HG02642 (cell line): ENCODE results near the gene TPSG1.

Source experiments
- ATAC-seq: cut with Tn5 transposase; IDR thresholded peaks from one replicate; pipeline ENCODE4 v1.9.1; 2021; ENCODE audit warnings: mild to moderate bottlenecking; ENCODE audit not compliant: unreplicated experiment, poor library complexity

The TPSG1 gene

GRCh38 chr16:1217526-1217925 is 7.5 kb downstream of the TPSG1 start:
- no peak for ATAC-seq

- no peak for ATAC-seq
Measured at GRCh38 chr16:1216681-1217400, 8.2 kb downstream of the TPSG1 start.

GRCh38 chr16:1216296-1216619 is 8.8 kb downstream of the TPSG1 start:
- no peak for ATAC-seq

- no peak for ATAC-seq
Measured at GRCh38 chr16:1215574-1216295, 9.3 kb downstream of the TPSG1 start.

- ATAC-seq = no peak
Measured at GRCh38 chr16:1214719-1215118, 10.3 kb downstream of the TPSG1 start.

GRCh38 chr16:1213796-1214372 is 11.2 kb downstream of the TPSG1 start:
- no peak for ATAC-seq

- no peak for ATAC-seq
Measured at GRCh38 chr16:1213231-1213630, 11.8 kb downstream of the TPSG1 start.

GRCh38 chr16:1212616-1213194 is 12.4 kb downstream of the TPSG1 start:
- no peak for ATAC-seq

- no peak for ATAC-seq
Measured at GRCh38 chr16:1211451-1212268, 13.4 kb downstream of the TPSG1 start.

- ATAC-seq = no peak
Measured at GRCh38 chr16:1210461-1210860, 14.6 kb downstream of the TPSG1 start.

- no peak for ATAC-seq
Measured at GRCh38 chr16:1209081-1209480, 16.0 kb downstream of the TPSG1 start.

- no peak for ATAC-seq
Measured at GRCh38 chr16:1208239-1208830, 16.7 kb downstream of the TPSG1 start.

GRCh38 chr16:1206786-1207185 is 18.3 kb downstream of the TPSG1 start:
- ATAC-seq = no peak

- no peak for ATAC-seq
Measured at GRCh38 chr16:1206326-1206725, 18.7 kb downstream of the TPSG1 start.

- ATAC-seq = no peak
Measured at GRCh38 chr16:1204933-1205332, 20.1 kb downstream of the TPSG1 start.

- no peak for ATAC-seq
Measured at GRCh38 chr16:1202274-1202673, 22.8 kb downstream of the TPSG1 start.

- ATAC-seq = no peak
Measured at GRCh38 chr16:1201444-1201843, 23.6 kb downstream of the TPSG1 start.

- no peak for ATAC-seq
Measured at GRCh38 chr16:1200014-1200627, 24.9 kb downstream of the TPSG1 start.

GRCh38 chr16:1199347-1200013 is 25.6 kb downstream of the TPSG1 start:
- no peak for ATAC-seq
